Amniotic stem cell (primary cell): Measurements from ENCODE around the gene CMC1.
"Not testable (repeated sequence)": the region's sequence is repeated elsewhere in the genome, so short reads cannot be mapped to it uniquely, and the experiment has no call there.

Experiments
- DNase-seq: peaks from one replicate; lab custom pipeline; 2025; lab: John Stamatoyannopoulos, UW

CMC1 gene

GRCh38 chr3:28244491-28244890 is 3.1 kb downstream of the CMC1 start:
- no peak for DNase-seq

- DNase-seq, result no peak
Observed at GRCh38 chr3:28247286-28247685, 5.9 kb downstream of the CMC1 start.

GRCh38 chr3:28250999-28251398 is 9.6 kb downstream of the CMC1 start:
- DNase-seq, result no peak

GRCh38 chr3:28252001-28252431 is 10.6 kb downstream of the CMC1 start:
- DNase-seq, result no peak

GRCh38 chr3:28253040-28253715 is 11.8 kb downstream of the CMC1 start:
- DNase-seq, result no peak

GRCh38 chr3:28262001-28262400 is 20.6 kb downstream of the CMC1 start:
- DNase-seq, result no peak

- DNase-seq, result no peak
Observed at GRCh38 chr3:28265641-28266040, 24.2 kb downstream of the CMC1 start.

- no peak for DNase-seq
Observed at GRCh38 chr3:28267984-28268849, 26.8 kb downstream of the CMC1 start.

GRCh38 chr3:28268989-28269388 is 27.6 kb downstream of the CMC1 start:
- DNase-seq, result no peak

- DNase-seq, result not testable (repeated sequence)
Observed at GRCh38 chr3:28269884-28270283, 28.5 kb downstream of the CMC1 start.

GRCh38 chr3:28273837-28274236 is 32.4 kb downstream of the CMC1 start:
- no peak for DNase-seq

- no peak for DNase-seq
Observed at GRCh38 chr3:28278918-28279317, 37.5 kb downstream of the CMC1 start.

- DNase-seq, result no peak
Observed at GRCh38 chr3:28279770-28280169, 38.4 kb downstream of the CMC1 start.

- no peak for DNase-seq
Observed at GRCh38 chr3:28280781-28281180, 39.4 kb downstream of the CMC1 start.

GRCh38 chr3:28286595-28286994 is 45.2 kb downstream of the CMC1 start:
- no peak for DNase-seq

GRCh38 chr3:28287046-28287445 is 45.6 kb downstream of the CMC1 start:
- no peak for DNase-seq

- DNase-seq, result no peak
Observed at GRCh38 chr3:28290863-28291300, 49.5 kb downstream of the CMC1 start.

GRCh38 chr3:28291577-28291976 is 50.2 kb downstream of the CMC1 start:
- no peak for DNase-seq

GRCh38 chr3:28292622-28293021 is 51.2 kb downstream of the CMC1 start:
- DNase-seq, result no peak

GRCh38 chr3:28294667-28295413 is 53.4 kb downstream of the CMC1 start:
- no peak for DNase-seq

- DNase-seq, result no peak
Observed at GRCh38 chr3:28295898-28296490, 54.6 kb downstream of the CMC1 start.

- no peak for DNase-seq
Observed at GRCh38 chr3:28299705-28300104, 58.3 kb downstream of the CMC1 start.
